ENCODE data around the gene ERBIN. TPM values are rescaled to one million over a fixed set of nuclear protein-coding genes. Genes with fewer than 3 reads are reported as not detected.

The ERBIN gene
- total RNA-seq, 2 donors from 2014 or later = 55.0 to 61.5 TPM

- Histone ChIP-seq H3K27me3 (replicated peaks; ENCODE audit: insufficient read depth) (no peaks in the 10 kb centered on the region), H3K9me3 (no peaks in the 10 kb centered on the region), H3K27ac (no peak overlapping the region), H3K36me3 (peaks cover 3% of the 10 kb centered on the region), H3K4me3 (no peak overlapping the region), H3K4me1 (ENCODE audit: control insufficient read depth in 1 of 2, low read depth in 2 of 2) (peaks cover 13 to 26% of the 10 kb centered on the region in 2 donors)
- no peak for DNase-seq (ENCODE audit: low spot score)
- ATAC-seq (ENCODE audit: insufficient number of reproducible peaks, low FRiP score, low read depth) = no peak
- no peak for TF ChIP-seq CTCF (IDR thresholded peaks at IDR 0.05)
Observed at GRCh38 chr5:66013906-66014305, 87.5 kb downstream of the ERBIN start.

- no peaks in the 10 kb centered on the region for H3K27me3 ChIP-seq (replicated peaks; ENCODE audit: insufficient read depth)
- no peak overlapping the region for H3K4me3 ChIP-seq
- H3K9me3 ChIP-seq = no peaks in the 10 kb centered on the region
- DNase-seq (ENCODE audit: low spot score) = no peak
- H3K36me3 ChIP-seq = peaks cover 3% of the 10 kb centered on the region
- no peak for TF ChIP-seq CTCF (IDR thresholded peaks at IDR 0.05)
- H3K27ac ChIP-seq = no peak overlapping the region
- no peak for ATAC-seq (ENCODE audit: insufficient number of reproducible peaks, low FRiP score, low read depth)
- peaks cover 13 to 22% of the 10 kb centered on the region in 2 donors for H3K4me1 ChIP-seq (ENCODE audit: control insufficient read depth in 1 of 2, low read depth in 2 of 2)
Observed at GRCh38 chr5:66015196-66015960, 89.0 kb downstream of the ERBIN start.

GRCh38 chr5:66021585-66021984, 95.2 kb downstream of the ERBIN start:
- H3K4me3 ChIP-seq = no peak overlapping the region
- no peak for DNase-seq (ENCODE audit: low spot score)
- no peaks in the 10 kb centered on the region for H3K27me3 ChIP-seq (replicated peaks; ENCODE audit: insufficient read depth)
- no peaks in the 10 kb centered on the region for H3K4me1 ChIP-seq (ENCODE audit: control insufficient read depth in 1 of 2, low read depth in 2 of 2)
- H3K27ac ChIP-seq = no peak overlapping the region
- no peak for ATAC-seq (ENCODE audit: insufficient number of reproducible peaks, low FRiP score, low read depth)
- no peaks in the 10 kb centered on the region for H3K9me3 ChIP-seq
- H3K36me3 ChIP-seq = peaks cover 12% of the 10 kb centered on the region
- no peak for TF ChIP-seq CTCF (IDR thresholded peaks at IDR 0.05)

GRCh38 chr5:66039296-66039695, 112.9 kb downstream of the ERBIN start:
- H3K27me3 ChIP-seq (replicated peaks; ENCODE audit: insufficient read depth) = no peaks in the 10 kb centered on the region
- no peak for ATAC-seq (ENCODE audit: insufficient number of reproducible peaks, low FRiP score, low read depth)
- no peaks in the 10 kb centered on the region for H3K9me3 ChIP-seq
- no peak overlapping the region for H3K27ac ChIP-seq
- DNase-seq (ENCODE audit: low spot score) = no peak
- peaks cover 10% of the 10 kb centered on the region for H3K36me3 ChIP-seq
- no peak for TF ChIP-seq CTCF (IDR thresholded peaks at IDR 0.05)
- H3K4me3 ChIP-seq = no peak overlapping the region
- peaks cover 10 to 11% of the 10 kb centered on the region in 2 donors for H3K4me1 ChIP-seq (ENCODE audit: control insufficient read depth in 1 of 2, low read depth in 2 of 2)

GRCh38 chr5:66039701-66040100, 113.3 kb downstream of the ERBIN start:
- no peak for DNase-seq (ENCODE audit: low spot score)
- Histone ChIP-seq H3K4me3 (no peak overlapping the region), H3K27me3 (replicated peaks; ENCODE audit: insufficient read depth) (no peaks in the 10 kb centered on the region), H3K36me3 (peaks cover 12% of the 10 kb centered on the region), H3K4me1 (ENCODE audit: control insufficient read depth in 1 of 2, low read depth in 2 of 2) (peaks cover 10 to 11% of the 10 kb centered on the region in 2 donors), H3K9me3 (no peaks in the 10 kb centered on the region), H3K27ac (no peak overlapping the region)
- no peak for ATAC-seq (ENCODE audit: insufficient number of reproducible peaks, low FRiP score, low read depth)
- TF ChIP-seq CTCF (IDR thresholded peaks at IDR 0.05) = no peak

All from thoracic aorta (tissue), 2 donors.